HL-60/S4 (cell line): ENCODE results near the gene GSG1.

Source experiments
- in situ Hi-C: fragments of 300-500 bp; cut with MboI; formaldehyde crosslinking; loops from 2 replicates; pipeline ENCODE4 v1.14.3; 2022; ENCODE audit warnings: low sequenced_read_pairs

The GSG1 gene

GRCh38 chr12:13103391-13104033 is at the start of gene GSG1:
TSS of gene GSG1 (minus strand) at chr12:13103667. CDS start at chr12:13103512, 155 bp downstream.
- in situ Hi-C loops, result no loop called here

GRCh38 chr12:13153180-13153579 is 49.7 kb upstream of the GSG1 start:
- in situ Hi-C loops, result no loop called here

DNA sequence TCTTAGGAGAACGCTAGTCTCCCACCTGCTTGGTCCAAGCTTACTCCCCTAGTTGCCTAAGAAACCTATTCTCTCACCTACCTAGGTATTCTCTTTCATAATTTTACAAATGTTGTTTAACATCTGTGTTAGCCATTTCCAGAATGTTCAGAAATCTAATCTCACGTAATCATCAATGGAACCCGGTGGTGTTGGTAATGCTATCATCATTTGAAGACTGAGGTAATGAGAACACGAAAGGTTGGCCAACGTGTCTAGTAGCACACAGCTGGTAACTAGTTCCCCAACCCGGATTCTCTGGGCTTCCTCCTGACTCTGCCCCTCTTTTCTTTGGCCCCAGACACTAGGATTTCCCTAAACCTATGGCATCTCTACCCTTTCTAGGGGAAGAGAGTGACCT is 49.3 kb upstream of the GSG1 start:
- in situ Hi-C loops, result no loop called here

DNA sequence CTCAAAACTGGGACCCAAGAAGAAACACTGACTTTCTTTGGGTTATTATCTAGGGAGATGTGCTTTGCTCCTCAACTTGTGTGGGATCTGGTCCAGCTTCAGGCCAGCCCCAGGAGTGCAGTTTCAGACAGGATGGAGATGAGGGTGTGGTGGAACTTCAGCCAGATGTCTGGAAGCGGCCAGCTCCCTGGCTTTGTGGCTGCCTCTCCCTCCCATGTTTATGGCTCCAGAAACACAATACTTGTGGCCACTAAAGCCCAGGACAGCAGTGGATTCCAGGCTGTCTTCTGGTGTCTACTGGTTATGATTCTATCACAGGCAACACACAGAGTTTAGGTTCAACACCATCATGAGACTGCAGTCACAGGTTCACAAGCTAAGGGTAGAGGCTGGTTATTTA is 48.8 kb upstream of the GSG1 start:
- in situ Hi-C loops, result no loop called here

DNA sequence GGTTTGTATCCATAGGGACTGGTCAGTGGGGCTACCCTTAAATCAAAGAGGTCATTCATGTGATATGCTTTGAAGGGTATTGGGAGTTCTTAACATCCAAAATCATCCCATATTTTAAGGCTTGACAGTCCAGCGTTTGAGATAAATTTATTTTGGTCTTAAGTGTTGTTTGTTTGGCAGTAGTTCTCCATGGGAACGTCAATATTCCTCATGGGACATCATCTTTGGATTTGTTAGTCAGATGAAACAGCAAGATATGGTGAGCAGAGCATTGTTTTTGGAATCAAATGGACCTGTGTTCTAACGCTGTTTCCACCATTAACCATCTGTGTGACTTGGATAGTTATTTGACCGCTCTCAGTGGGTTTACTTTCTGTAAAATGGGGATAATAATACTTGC is 45.9 kb upstream of the GSG1 start:
- in situ Hi-C loops, result no loop called here

- in situ Hi-C loops, result no loop called here
These were observed 45.0 kb upstream of the GSG1 start for GRCh38 chr12:13148485-13148847.

DNA sequence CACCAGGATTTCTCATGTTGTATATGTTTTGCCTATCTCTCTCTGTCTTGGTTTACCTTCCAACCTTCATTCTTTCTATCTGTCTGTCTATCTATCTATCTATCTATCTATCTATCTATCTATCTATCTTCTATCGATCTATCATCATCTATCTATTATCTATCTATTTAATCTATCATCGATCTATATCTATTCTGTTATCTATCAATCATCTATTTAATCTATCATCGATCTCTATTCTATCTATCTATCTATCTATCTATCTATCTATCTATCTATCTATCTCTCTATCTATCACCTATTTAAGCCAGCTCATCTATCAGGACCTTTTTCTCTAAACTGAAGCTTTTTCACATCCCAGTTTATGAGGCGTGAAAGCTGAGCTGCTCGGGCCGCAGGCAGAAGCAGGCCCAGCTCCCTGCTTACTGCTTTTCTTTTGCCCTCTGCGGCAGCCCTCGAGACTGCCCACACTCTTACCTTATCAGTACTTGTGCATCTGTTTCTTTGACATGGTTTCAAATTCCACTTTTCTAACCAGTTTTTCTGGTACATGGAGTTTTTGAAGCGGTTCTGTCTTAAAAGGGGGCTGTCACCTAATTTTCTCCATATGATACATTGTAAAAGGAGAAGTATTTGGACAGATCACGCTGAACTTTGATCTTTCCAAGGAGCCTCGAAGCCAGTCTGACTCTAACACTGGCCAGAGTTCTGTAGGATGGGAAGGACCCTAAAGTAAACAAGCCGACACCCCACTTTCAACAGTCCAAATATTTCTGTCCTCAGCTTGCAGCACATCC is 44.4 kb upstream of the GSG1 start:
- in situ Hi-C loops, result no loop called here

DNA sequence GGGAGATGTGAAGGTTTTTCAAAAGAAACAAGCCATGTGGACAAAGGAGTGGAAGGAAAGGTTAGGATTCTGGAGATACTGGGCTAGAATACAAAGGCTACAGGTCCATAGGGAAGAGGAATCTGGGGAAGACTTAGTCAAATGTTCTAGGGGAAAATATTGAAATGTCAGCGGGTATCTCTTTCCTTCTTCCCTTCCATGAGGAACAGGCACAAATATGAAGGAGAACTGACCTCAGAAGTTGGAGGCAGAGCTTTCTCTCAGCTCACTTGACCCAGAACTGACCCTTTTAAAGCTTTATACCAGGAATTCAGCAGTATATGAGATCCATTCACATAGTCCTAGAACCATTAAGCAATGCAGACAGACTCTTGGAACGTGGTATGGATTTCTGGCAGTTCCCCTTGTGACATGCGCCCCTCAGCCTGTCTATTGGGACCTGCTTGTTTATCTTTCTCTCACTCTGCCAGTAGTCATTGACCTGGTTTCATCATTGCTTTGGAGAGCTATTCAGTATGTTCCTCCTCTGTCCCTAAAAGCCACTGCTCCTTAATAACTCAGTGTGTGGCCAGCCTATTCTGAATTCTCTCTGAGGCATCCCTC is 43.0 kb upstream of the GSG1 start:
- in situ Hi-C loops, result no loop called here

DNA sequence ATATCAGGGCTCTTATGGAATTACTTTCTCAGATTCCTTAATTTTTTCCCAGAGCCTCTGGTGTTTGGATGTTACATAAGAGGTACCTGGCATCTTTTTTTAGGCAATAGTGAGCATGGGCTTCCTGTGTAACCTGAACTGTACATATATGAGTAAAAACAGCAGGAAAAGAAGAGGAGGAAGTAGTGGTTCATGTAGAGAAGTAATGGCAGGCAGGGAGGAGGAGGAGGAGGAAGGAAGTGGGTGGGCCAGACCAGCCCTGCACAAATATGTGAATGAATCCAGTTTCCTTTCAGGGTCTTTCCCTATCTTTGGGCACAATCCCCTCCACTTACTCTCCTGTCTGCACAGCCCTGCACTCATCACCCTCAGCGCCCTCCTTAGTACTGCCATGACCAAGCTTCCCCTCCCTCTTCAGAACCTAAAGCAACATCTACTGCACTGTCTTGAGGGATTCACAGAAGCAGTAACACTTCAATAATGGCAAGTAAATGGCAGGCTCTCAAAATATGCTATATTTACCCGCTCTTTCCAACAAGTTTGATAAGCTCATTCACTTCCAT is 40.9 kb upstream of the GSG1 start:
- in situ Hi-C loops, result no loop called here

DNA sequence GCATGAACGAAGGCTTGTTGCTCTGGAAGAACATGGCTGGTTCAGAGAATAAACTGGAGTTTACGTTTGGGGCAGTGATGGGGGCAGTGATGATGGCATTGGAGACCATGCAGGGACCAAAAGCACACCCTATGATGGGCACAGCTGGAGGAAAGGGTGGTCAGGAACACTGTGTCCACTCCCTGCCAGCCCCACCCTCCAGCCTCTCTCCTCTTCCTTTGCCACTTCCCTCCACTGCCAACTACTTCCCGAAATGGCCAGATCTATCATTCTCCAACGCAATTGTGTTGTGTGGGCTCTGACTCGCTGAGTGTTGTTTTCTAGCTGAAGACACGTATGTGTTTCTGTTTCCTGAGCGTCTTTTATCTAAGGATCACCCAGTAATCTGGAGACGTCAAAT is 39.3 kb upstream of the GSG1 start:
- in situ Hi-C loops, result no loop called here

DNA sequence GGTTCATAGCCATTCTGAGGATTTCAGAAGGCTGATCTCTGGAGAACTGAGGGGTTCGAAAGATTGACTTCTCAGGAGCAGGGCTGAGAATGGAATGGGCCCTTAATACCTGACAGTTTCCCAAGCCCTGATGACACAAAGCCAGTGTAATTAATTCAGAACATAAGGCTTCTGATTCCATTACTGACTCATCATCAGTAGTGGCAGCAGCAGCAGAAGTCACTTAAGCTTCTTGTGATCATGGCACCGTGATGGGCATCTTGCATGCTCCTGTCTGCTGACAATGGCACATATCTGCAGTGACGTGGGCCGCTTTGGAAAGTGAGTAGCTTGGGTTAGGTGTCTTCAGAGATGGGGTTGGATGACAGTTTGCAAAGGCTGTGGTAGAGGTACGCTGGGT is 38.2 kb upstream of the GSG1 start:
- in situ Hi-C loops, result no loop called here

DNA sequence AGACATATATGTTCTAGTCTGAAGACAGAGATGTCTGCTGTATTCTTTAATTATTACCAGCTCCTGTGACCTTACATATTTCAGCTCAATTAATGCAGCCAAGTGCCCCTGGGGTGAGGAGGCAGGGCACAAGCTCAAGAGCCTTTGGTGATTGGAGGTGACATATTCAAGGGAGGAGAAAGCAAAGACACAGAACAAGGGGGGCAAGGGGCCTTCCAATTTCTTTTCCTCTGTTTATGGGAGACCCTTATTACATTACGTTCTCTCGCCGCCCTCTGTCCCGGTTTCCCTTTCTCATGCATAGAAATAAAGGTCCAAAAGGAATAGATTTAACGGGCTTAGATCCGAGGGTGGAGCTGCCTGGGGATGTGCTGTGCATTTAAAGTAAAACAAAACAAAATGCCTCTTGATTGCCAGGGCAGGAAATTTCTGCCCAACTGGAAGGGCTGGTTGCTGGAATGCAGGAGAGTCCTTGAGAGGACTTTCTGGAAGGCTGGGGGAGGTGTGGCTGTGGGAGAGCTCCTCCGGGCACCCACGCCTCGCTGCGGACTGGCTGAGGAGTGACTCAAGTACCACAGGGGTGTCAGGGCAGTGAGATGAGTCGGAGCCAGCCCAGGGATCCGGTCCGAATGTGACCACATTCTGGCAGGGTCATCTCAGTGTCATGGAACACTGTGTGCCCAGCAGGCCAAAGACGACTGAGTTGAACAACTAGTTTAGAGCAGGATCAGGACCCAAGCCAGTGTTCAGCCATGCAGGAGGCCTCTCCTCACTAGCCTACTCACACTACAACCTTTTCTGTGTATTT is 32.1 kb upstream of the GSG1 start:
- in situ Hi-C loops, result no loop called here

DNA sequence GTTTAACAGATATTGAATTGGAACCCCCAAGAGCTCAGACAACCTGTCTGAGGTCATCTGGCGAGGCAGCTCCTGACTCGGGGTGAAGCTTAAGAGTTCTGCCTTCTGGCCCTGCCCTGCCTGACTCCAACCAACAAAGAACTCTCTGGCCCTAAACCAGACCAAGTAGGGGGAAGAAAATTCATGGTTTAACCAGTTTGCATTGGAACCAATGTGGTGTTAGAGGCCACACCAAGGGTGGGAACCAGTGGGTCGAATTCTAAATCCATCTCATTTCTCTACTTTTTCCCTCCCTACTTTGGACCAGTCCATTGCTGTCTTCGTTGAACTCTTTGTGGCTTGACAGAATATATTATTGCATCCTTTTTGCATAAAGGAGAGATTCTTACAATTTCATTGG is 30.4 kb upstream of the GSG1 start:
- in situ Hi-C loops, result no loop called here

DNA sequence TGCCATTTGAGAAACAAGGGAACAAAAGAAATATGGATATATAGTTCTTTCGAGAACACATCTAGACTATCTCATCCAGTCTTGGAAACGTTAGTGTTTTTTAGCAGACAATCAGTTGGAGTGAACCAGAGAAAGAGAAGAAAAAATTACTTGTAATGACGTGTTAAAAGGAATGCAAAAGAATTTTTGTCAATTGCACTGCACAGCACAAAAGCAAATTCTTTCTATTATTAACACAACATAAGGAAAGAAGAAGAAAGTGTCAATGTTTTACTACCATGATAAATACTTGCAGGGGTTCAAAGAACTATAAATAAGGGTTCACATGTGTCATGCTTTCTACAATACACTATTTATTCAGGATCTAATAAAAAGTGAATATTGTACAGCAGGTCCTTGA is 27.5 kb upstream of the GSG1 start:
- in situ Hi-C loops, result no loop called here

DNA sequence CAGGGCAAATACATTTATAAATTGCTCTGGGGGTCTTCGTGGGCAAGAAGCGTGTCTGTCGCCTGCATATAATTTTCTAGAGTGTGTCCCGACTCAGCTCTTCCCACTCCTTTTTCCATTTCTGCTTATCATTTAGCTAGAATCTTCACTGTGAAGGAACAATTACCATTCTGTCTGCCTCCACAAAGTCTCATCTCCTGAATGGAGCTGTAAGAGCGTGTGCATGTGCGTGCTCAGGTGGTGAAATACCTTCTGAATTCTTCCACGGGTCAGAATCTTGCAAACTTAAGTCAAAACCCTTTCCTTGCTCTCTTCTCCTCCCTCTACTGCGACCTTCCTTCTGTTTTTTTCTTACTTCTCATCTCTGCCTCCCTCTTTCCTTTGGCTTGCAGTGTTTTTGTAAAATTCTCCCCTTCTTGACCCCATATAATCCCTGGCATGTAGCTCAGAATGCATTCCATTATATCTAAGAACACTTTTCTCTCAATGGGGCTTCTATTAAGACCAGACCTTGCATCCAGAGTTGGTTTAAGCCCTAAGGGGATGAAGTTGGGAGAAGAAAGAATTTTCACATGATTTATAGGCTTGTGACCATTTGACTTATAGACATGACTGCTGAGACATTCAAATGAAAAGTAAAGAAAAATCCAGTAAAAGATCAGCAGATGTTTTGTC is 25.0 kb upstream of the GSG1 start:
- in situ Hi-C loops, result no loop called here

GRCh38 chr12:13127444-13127843 is 24.0 kb upstream of the GSG1 start:
- in situ Hi-C loops, result no loop called here

DNA sequence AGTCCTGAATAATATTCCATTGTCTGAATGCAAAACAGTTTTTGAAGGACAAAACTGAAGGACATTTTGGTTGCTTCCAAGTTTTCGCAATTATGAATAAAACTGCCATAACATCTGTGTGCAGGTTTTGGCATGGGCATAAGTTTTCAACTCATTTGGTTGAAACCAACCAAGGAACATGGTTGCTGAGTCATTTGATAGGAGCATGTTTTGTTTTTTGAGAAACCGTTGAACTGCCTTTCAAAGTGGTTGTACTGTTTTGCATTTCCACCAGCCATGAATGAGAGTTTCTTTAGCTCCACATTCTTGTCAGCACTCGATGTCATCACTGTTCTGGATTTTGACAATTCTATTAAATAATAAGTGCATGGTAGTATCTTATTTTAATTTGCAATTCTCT is 23.0 kb upstream of the GSG1 start:
- in situ Hi-C loops, result no loop called here

- in situ Hi-C loops, result no loop called here
These were observed 22.5 kb upstream of the GSG1 start for GRCh38 chr12:13125996-13126395.

GRCh38 chr12:13124656-13125505 is 21.4 kb upstream of the GSG1 start:
- in situ Hi-C loops, result no loop called here

DNA sequence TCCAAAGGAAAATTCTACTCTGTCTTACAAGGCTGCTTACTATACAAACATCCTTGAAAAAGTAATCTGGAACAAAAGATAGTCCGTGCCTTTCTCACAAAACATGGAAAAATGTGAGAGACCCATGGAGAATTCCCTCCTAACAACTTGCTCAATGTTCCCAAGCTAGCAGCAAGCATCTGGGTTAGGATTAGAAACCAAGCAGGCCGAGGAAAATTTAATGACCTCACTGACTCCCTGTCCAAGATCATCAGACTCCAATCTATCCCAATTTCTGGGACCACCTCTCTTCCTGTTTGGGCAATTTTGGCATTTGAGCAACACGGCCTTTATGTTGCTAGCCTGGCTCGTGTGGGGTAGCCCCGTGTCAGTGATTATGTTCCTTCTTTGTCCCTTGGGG is 18.1 kb upstream of the GSG1 start:
- in situ Hi-C loops, result no loop called here
